DMS114 treated with DMSO at 0.1 percent for 48 hours (cell line): Measurements from ENCODE around the gene SLC44A5.
"Not testable (repeated sequence)": the region's sequence is repeated elsewhere in the genome, so short reads cannot be mapped to it uniquely, and the experiment has no call there.

ENCODE experiments used
- DNase-seq: peaks from one replicate; lab custom pipeline; 2025; ENCODE audit not compliant: unreplicated experiment; lab: John Stamatoyannopoulos, UW

Gene SLC44A5

GRCh38 chr1:75375476-75376447 lies 235.2 kb downstream of the SLC44A5 start:
- DNase-seq: not testable (repeated sequence)

- no peak for DNase-seq
Observed at GRCh38 chr1:75373542-75374159, 237.3 kb downstream of the SLC44A5 start.

DNA sequence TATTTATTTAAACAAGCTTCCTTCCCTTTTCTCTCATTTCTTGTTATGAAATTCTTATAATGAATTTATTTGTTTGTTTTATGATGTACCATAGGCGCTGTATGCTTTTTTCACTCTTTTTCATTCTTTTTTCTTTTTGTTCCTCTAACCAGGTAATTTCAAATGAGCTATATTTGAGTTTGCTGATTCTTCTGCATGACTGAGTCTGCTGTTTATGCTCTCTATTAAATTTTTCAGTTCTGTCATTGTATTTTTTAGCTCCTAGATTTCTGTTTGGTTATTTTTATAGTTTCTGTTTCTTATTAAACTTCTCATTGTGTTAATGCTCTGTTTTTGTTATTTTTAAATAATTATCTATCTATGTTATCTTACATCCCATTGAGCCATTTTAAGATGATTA lies 244.3 kb downstream of the SLC44A5 start:
- no peak for DNase-seq

- DNase-seq: no peak
Observed at GRCh38 chr1:75361260-75361659, 249.7 kb downstream of the SLC44A5 start.

DNA sequence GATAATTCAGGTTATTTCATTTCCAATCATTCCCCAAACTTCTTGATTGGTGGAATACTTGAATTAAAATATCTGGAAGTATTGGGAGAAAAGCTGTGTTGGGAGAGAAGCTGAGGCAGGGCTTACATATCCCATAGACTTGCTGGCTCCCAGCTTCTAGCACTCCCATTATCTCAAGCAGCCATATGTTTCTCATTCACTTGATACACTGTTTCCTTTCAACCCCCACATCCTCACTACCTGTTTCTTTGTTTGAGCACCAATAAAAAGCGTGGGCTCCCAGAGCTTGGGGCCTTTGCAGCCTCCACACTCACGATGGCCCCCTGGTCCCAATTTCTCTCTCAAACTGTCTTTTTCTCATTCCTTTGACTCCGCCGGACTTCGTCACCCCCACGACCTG lies 256.6 kb downstream of the SLC44A5 start:
- not testable (repeated sequence) for DNase-seq

- no peak for DNase-seq
Observed at GRCh38 chr1:75353051-75353450, 257.9 kb downstream of the SLC44A5 start.

GRCh38 chr1:75345538-75346292 lies 265.2 kb downstream of the SLC44A5 start:
- no peak for DNase-seq

DNA sequence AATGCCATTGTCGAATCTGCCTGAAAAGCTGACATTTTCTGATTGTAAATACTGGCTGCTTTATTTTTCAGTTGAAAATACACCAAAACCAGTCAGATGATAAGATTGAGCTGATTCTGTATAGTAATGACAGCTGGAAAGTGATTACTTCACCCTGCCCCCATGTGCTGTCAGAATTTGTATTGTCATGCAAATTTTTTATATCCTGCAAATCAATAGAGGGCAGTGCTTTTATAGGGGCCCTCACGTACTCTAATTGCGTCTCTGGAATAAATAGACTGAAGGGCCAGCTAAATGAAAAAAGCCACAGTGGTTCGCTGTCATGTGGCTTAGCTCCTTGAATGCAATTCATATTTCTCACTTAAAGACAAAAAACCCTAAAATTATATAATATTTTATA lies 268.1 kb downstream of the SLC44A5 start:
- no peak for DNase-seq

GRCh38 chr1:75341537-75341936 lies 269.4 kb downstream of the SLC44A5 start:
- no peak for DNase-seq

DNA sequence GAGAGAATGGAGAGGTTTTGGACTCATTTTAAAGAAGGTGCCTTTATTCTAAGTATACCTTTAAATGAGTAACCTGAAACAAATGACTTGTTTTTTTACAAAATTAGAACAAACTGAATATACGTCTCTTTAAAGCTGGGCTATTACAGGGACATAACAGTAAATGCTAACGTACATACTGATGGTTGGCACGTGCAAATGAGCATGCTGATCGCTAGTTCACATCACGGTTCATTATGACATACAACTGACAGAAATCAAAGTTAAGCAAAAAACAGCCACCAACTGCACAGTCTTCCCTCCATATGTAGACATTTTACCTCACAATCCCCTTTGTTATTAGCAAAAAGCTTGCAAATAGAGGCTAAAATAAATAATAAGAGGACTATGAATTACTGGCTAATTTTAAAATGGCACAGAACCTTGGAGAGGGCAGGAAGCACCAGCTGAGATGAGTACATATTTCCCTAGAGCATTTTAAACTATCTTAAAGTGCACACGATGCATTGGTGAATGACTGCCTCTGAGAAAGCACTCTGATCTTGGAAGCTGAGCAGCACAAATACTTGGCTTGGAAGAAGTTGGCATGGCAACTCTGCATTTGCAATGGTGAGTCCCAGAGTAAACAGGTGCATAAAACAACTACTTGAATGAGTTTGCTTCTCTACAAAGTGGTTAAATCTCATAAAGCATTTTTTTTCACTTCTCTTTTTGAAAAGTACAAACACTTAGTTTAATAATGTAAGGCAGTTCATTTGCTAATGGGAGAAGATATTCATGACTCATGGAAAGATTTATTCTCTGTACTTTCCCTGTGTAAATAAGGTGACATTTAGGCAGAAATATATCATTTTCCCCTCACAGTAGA lies 272.1 kb downstream of the SLC44A5 start:
- DNase-seq: no peak

DNA sequence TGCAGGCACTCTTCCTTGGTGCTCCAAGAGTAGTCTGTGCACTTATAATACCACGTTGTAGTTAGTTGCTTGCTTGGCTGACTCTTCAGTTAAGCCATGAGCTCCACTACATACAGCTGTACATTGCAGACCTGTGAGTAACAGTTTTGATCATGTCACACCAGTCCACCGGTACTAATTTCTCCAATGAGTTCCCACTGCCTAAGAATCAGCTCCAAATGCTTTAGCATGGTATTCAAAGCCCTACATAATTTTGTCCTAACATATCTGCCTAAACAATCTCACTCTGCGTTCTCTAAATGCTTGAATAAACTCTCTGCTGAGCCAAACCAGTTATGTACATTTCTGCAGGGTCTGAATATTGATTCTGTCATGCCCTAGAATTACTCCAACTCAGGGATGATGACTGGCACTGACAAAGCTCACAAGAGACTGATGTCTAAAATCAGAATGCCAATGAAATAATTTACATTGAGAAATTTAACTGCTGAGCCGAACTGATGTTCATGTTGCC lies 276.0 kb downstream of the SLC44A5 start:
- no peak for DNase-seq

DNA sequence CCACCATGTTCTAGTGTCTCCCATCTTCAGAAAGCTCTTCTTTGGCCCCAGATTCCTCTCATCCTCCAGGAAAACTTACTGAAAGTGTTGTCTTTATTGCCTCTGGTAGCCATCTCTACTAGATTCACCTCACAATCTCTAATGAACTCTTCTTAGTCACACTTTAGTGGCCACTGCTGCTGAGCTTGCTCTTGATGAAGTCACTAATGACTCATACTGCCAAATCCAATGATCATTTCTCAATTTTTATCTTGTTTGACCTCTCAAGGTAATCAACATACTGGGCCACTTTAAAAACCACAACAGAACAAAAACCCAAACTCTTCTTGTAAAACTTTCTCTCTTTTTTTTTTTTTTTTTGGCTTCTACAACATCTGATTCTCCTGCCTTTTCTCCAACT lies 280.3 kb downstream of the SLC44A5 start:
- no peak for DNase-seq

DNA sequence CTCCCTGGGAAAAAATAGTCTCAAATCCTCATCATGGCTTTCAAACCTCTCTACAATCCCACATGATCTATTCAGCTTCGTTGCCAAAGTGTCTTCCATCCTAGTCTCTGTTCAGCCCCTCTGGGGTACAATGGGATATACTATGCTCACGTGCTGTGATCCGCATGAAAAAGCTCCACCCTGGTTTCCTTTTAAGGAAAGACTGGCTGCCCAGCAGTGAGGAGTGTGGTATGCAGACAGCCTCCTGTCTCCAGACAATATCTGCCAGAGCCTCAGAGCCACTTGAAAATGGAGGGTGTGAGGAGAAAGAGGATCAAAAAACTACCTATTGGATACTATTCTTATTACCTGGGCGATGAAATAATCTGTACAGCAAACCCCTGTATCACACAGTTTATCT lies 282.2 kb downstream of the SLC44A5 start:
- DNase-seq: no peak

DNA sequence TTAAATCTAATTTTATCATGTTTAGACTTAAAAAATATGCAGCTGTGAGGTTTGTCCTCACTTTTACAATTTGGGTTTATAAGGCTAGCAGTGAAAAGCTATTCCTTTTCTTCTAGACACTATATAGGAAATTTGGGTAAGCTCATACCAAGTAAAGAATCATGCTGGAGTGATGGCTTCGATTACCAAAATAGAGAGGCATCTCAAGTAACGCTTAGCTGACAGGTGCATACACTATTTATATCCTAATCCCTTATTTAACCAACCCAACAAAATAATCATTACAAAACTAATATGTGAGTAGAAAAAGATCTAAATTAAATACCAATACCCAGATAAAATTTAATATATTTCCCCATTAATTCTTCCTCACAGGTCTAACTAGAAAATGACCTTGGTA lies 283.5 kb downstream of the SLC44A5 start:
- DNase-seq: no peak

- DNase-seq: no peak
Observed at GRCh38 chr1:75317976-75318375, 292.9 kb downstream of the SLC44A5 start.

DNA sequence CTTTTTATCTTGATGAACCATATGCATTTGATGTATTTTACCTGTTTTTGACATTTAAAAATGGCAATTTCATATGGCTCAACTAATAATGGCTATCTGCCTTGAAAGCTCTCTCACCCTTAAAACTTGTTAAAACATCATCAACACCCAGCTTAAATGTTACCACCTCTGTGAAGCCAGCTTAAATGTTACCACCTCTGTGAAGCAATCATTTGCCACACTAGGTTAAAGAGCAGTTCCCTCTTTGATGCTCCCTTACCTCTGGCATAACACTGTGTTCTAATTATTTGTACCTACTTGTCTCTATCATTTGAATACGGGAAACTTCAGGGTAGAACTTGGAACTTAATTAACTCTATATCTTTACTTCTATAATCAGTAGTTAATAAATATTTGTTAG lies 294.7 kb downstream of the SLC44A5 start:
- no peak for DNase-seq

DNA sequence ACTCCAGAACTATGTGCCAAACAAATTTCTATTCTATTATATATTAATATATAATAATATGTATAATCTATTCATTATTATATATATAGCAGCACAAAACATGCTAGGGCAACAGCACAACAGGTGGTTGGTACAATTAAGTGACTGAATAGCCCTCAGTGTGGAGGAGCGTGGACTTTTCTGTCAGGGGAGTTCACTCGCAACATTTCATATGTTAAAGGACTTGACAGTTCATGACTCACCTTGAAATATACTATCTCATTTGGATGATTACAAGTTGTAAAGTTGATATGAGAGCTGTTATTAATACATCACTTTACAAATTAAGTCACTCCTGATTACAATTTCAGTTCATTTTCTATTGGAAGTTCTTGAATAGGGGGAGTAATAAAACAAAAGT lies 298.3 kb downstream of the SLC44A5 start:
- DNase-seq: no peak

GRCh38 chr1:75310067-75310466 lies 300.8 kb downstream of the SLC44A5 start:
- no peak for DNase-seq

DNA sequence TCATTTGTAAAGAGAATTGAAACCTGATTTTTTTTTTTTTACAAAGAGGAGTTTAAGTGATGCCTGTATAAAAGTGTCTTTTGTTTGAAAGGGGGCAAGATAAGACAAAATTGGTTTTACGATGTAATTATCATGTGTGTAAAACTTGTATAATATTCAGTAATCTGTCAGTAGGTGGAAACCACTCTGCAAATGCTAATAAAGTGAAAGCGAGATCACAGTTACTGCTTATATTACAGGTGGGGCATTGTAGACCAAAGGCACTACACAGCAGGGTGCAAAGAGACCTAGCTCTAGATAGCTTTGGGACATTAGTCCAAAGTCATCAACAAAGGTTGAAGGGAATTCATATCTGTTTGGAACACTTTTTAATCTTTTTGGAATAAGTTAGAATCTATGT lies 302.5 kb downstream of the SLC44A5 start:
- DNase-seq: no peak

DNA sequence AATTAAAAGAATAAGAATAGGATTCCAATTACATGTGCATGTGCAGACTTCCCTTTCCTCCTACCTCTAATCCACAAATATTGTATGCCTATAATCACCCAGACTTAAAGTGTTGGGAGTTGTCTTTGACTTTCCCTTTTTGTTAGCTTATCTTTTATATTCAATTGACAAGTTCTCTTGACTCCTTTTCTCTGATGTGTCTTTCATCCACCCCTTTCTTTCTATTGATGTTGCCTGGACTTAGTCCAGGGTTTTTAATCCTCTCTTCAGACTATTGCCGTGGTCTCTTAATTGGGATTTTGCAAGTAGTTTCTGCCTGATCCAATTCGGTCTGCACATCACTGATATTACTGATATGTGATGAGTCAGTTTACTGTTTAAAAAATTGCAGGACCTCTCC lies 305.9 kb downstream of the SLC44A5 start:
- DNase-seq: no peak

GRCh38 chr1:75293270-75293669 lies 317.6 kb downstream of the SLC44A5 start:
- no peak for DNase-seq
